Thyroid gland (tissue), 4 donors: Measurements from ENCODE around the gene FOXO1.

ENCODE experiments used
- CTCF ChIP-seq, 6 experiments: fragments of 200-600 bp in 3 of 6; fragments of 450-650 bp in 3 of 6; sonication (generic) in 3 of 6; IDR thresholded peaks; one replicate each; pipeline ENCODE4 v1.5.1; 2016 to 2019; ENCODE audit warnings: antibody characterized with exemption in 6 of 6, mild to moderate bottlenecking in 2 of 6, inconsistent platforms in 1 of 6, moderate library complexity in 1 of 6
- POLR2A ChIP-seq, 2 donors: fragments of 450-650 bp; IDR thresholded peaks; one replicate each; pipeline ENCODE4 v1.6.1; 2017; ENCODE audit warnings: antibody characterized with exemption in 2 of 2, mild to moderate bottlenecking in 2 of 2, moderate library complexity in 1 of 2

GRCh38 chr13:40565282-40566148, 100.9 kb downstream of the FOXO1 start:
- TF ChIP-seq POLR2A (IDR thresholded peaks at IDR 0.05) (no peak), CTCF (IDR thresholded peaks at IDR 0.05) (no peak)
